ENCODE results near the gene MAST4. TPM values are rescaled to one million over a fixed set of nuclear protein-coding genes. Genes with fewer than 3 reads are reported as not detected.

Gene MAST4
- total and polyA plus RNA-seq, 5 experiments from 2014 or later, result 4.5 to 19.4 (median 10.3) TPM

DNA sequence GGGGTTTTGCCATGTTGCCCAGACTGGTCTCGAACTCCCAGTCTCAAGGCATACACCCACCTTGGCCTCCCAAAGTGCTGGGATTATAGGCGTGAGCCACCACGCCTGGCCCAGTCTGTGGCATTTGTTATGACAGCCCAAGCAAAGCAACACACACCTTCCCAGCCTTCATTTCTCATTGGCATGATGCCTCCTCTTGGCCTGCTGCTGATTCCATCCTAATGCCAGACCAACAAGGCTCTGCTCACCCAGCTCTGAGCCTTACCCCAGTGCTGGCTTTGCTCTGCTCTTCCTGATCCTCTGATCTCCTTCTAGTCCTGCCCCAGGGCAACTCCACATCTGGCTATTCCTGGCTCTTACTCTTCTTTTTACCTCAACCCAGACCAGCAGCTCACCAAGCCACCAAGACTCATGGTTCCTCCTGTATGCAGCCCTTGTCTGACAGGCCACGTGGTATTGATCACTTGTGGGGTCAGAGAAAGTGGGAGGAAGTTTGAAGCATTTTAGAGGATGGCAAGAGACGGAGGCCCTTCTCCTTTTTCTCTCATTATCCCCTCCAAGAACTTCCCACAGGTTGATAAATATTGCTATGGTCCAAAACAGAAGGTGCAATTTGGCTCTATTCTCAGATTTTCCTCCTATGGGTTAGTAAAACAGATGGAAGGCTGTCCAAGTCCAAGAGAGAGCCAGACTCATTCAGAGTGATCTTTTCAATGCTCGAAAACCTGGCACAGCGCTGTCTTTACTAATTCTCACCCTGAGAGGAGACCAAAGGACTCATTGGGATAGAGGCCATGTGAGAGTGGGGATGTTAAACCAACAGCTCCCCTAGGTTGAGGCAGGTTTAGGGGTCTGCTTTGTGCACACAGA is 599.4 kb downstream of the MAST4 start:
- H3K36me3 Mint-ChIP-seq, result peaks cover 0 to 9% (median 7%) of the 10 kb centered on the region in 3 donors
- DNase-seq, result no peak
- ATAC-seq, result no peak
- H3K27ac Mint-ChIP-seq, result peak overlapping the region in 5 of 10 donors; percentile 20 to 93 (median 41)
- H3K27me3 Mint-ChIP-seq, result no peaks in the 10 kb centered on the region
- POLR2A ChIA-PET, result interaction anchor here (0.5 to 3.1 kb wide), 4 partner anchors 12 to 28 kb away, joined by 3 to 15 read pairs (median 5); no protein-coding TSS in a partner anchor
- peaks cover 0 to 12% (median 5%) of the 10 kb centered on the region in 9 donors for H3K9me3 Mint-ChIP-seq
- peak overlapping the region in 2 of 10 donors; percentile 44 to 86 for H3K4me3 Mint-ChIP-seq
- H3K4me1 Mint-ChIP-seq, result peaks cover 22 to 89% (median 45%) of the 10 kb centered on the region in 4 donors

DNA sequence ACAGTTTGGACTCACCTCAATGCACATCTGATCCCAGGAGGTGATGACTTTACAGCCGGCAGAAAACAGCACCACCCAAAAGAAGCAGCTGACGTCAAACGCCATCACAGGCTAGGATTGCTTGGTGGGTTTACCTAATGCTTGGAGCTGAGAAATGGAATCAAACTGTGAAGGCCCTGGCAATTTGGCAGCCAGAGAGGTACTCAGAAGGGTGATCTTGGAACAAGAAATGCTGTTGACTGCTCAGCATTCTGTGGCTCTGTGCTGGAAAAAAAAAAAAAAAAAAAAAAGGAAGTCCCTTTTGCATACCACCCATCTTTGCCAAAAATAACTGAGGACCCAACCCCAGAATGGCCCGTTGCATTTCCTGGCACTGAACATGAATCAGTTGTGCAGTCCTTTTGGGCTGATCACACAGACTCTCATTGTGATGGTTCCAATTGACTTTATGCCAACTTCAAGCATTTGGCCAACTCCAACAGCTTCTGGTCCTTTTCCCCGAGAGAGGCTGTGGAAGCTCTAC is 600.4 kb downstream of the MAST4 start, which contains the start of gene CD180:
TSS of gene CD180 (minus strand) at position 263 of the 523 bp plus-strand sequence. CDS start at position 105, 158 bp downstream.
- Mint-ChIP-seq H3K4me3 (peak within 1 kb of the TSS in 2 of 10 donors; percentile 44 to 86), H3K27me3 (no peaks in the 10 kb centered on the region), H3K36me3 (peaks cover 0 to 12% (median 9%) of the 10 kb centered on the region in 3 donors), H3K4me1 (peaks cover 21 to 89% (median 53%) of the 10 kb centered on the region in 4 donors), H3K27ac (peak within 1 kb of the TSS in 6 of 10 donors; percentile 41 to 93 (median 72)), H3K9me3 (peaks cover 0 to 16% (median 6%) of the 10 kb centered on the region in 9 donors)
- POLR2A ChIA-PET, result interaction anchor here (1.0 to 3.1 kb wide), 4 partner anchors 11 to 31 kb away, joined by 3 to 15 read pairs (median 5); no protein-coding TSS in a partner anchor
- DNase-seq (no peak), ATAC-seq (peak in 1 of 2 donors; percentile 32)

DNA sequence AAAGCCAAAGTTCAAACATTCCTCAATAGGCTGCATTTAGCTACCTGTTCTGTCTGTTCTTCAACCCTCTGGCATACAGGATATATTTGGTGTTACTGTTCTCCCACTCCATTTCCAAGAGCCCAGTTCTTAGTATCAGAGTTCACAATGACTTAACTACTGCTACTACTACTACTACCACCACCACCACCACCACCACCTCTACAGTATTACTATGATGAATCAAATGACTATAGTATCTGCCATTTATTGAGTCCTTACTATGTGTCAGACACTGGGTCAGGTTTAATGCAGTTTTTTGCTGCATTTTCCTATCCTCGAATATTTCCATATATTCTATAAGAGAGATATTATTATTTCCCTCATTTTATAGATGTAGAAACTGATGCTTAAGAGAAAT is 601.3 kb downstream of the MAST4 start:
- peak overlapping the region in 4 of 10 donors; percentile 7 to 93 (median 68) for H3K27ac Mint-ChIP-seq
- no peaks in the 10 kb centered on the region for H3K27me3 Mint-ChIP-seq
- DNase-seq (no peak), ATAC-seq (no peak)
- peak overlapping the region in 1 of 10 donors; percentile 86 for H3K4me3 Mint-ChIP-seq
- H3K9me3 Mint-ChIP-seq, result peaks cover 0 to 16% (median 6%) of the 10 kb centered on the region in 9 donors
- POLR2A ChIA-PET, result interaction anchor here (0.9 to 3.1 kb wide), 3 partner anchors 11 to 32 kb away, joined by 3 to 15 read pairs (median 4); no protein-coding TSS in a partner anchor
- peaks cover 0 to 12% (median 6%) of the 10 kb centered on the region in 3 donors for H3K36me3 Mint-ChIP-seq
- peaks cover 20 to 92% (median 58%) of the 10 kb centered on the region in 4 donors for H3K4me1 Mint-ChIP-seq

DNA sequence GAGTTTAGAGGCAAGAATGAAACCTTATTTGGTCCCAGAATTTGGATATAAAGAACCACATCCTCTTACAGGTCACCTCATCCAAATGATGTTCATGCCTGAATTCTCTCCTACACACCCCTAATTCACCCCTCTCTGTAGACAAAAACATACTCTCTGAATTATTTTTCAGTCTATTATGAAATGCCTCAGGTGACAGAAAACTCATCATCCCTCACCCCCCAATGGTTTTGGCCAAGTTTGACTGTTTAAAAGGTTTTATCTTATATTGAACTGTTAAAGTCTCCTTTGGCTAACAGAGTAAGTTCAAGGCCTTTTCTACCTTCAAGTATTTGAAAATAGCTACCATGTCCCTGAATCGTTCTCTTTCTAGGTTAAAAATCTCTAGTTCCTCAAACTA is 602.7 kb downstream of the MAST4 start:
- H3K4me3 Mint-ChIP-seq, result peak overlapping the region in 1 of 10 donors; percentile 19
- DNase-seq, result no peak
- POLR2A ChIA-PET, result interaction anchor here (1.3 to 14.5 kb wide), 2 partner anchors 8 to 35 kb away, joined by 3 to 420 read pairs; no protein-coding TSS in a partner anchor
- peaks cover 23 to 92% (median 62%) of the 10 kb centered on the region in 4 donors for H3K4me1 Mint-ChIP-seq
- H3K9me3 Mint-ChIP-seq, result peaks cover 0 to 16% (median 6%) of the 10 kb centered on the region in 9 donors
- no peak for ATAC-seq
- H3K27ac Mint-ChIP-seq, result peak overlapping the region in 6 of 10 donors; percentile 9 to 93 (median 52)
- no peaks in the 10 kb centered on the region for H3K27me3 Mint-ChIP-seq
- H3K36me3 Mint-ChIP-seq, result peaks cover 0 to 9% (median 5%) of the 10 kb centered on the region in 3 donors

DNA sequence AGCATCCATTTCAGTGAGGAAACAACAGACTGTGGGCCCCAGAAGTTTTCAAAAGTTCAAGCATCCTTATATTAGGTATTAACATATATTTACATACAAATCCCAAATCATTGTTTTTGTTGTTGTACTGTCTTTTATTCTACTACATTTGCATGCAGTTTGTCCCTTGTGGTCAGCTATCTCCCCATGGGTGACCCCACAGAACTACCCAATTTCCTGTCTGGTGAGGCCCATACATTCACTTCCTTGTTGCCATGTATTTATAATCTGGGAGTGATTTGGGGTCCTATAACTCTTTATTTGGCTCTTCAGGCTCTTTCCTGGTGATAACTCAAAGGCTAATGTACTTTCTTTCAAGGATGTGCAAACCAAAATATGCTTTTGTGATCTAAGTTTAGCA is 603.7 kb downstream of the MAST4 start:
- no peak for ATAC-seq
- H3K27ac Mint-ChIP-seq, result peak overlapping the region in 3 of 10 donors; percentile 56 to 93 (median 60)
- H3K36me3 Mint-ChIP-seq, result peaks cover 0 to 9% (median 5%) of the 10 kb centered on the region in 3 donors
- H3K9me3 Mint-ChIP-seq, result peaks cover 0 to 16% (median 6%) of the 10 kb centered on the region in 9 donors
- POLR2A ChIA-PET, result interaction anchor here (14.5 kb wide), 1 partner anchor 36 kb away, joined by 420 read pairs; no protein-coding TSS in a partner anchor
- DNase-seq, result no peak
- peak overlapping the region in 2 of 10 donors; percentile 23 for H3K4me3 Mint-ChIP-seq
- H3K27me3 Mint-ChIP-seq, result no peaks in the 10 kb centered on the region
- H3K4me1 Mint-ChIP-seq, result peaks cover 27 to 92% (median 68%) of the 10 kb centered on the region in 4 donors

DNA sequence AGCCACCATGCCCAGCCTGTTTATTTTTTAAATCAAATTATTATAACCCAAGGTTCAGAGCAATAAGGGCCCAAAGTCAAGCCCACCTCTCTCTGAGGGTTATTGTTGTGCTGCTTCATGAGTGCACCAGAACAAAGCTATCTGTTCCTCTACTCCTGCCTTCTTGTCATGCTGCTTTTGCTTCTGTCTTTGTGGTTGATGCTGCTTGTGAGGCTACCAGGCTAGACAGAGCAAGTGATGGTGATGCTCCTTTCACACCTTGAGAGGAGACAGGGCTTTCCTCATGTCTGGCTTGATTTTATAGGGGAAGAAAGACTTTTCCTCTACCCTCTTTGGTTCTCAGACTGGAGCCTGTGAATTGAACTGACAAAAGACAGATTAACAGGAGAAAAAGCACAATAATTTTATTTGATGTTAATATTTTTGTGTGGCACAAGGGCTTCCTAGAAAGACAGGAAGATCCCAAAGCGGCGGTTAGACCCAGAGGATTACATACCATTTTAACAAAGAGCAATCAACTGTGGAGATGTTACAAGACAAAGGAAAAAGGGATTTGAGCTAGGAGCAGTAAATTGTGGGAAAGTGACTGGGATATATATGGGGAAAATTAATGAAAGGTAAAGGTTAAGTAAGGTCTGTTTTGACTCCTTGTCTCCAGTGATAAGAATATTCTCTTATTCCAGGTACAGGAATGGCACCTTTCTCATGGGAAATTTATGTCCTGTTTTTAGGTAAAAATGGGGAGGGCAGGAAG is 604.8 kb downstream of the MAST4 start:
- ATAC-seq (peak in 1 of 2 donors; percentile 26), DNase-seq (no peak)
- Mint-ChIP-seq H3K36me3 (peaks cover 0 to 9% (median 5%) of the 10 kb centered on the region in 3 donors), H3K4me1 (peaks cover 32 to 96% (median 74%) of the 10 kb centered on the region in 4 donors), H3K27ac (peak overlapping the region in 9 of 10 donors; percentile 41 to 93 (median 66)), H3K9me3 (peaks cover 0 to 16% (median 6%) of the 10 kb centered on the region in 9 donors), H3K27me3 (no peaks in the 10 kb centered on the region), H3K4me3 (peak overlapping the region in 5 of 10 donors; percentile 11 to 51 (median 23))
- POLR2A ChIA-PET, result interaction anchor here (1.2 to 14.5 kb wide), 2 partner anchors 9 to 37 kb away, joined by 3 to 420 read pairs; no protein-coding TSS in a partner anchor

DNA sequence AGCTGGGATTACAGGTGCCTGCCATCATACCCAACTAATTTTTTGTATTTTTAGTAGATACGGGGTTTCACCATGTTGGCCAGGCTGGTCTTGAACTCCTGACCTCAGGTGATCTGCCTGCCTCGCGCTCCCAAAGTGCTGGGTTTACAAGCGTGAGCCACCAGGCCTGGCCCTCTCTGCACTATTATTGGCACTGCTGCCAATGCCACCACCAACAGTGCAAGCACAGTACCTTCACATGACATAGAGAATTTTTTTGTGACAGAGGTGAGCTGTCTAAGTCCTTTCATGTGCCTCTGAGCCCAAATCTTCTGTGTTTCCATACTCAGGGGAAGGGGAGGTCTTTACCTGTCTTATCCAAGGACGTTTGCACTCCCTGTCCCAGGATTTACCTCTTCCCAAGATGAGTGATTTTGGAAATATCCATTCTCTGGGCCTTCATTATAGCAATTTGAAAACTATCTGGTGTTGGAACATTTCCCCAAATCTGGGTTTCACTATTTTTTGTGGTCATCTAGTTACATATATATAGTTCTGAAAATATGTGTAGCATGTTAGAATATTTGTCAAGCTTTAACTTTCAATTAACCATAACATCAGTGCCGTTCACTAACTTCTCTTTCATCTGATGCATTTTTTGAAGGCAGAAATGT is 605.8 kb downstream of the MAST4 start:
- Mint-ChIP-seq H3K4me1 (peaks cover 37 to 98% (median 77%) of the 10 kb centered on the region in 4 donors), H3K4me3 (peak overlapping the region in 5 of 10 donors; percentile 23 to 51 (median 39)), H3K27me3 (no peaks in the 10 kb centered on the region), H3K27ac (peak overlapping the region in 9 of 10 donors; percentile 24 to 93 (median 47)), H3K9me3 (peaks cover 0 to 16% (median 6%) of the 10 kb centered on the region in 9 donors), H3K36me3 (peaks cover 0 to 9% (median 5%) of the 10 kb centered on the region in 3 donors)
- ATAC-seq (no peak), DNase-seq (no peak)
- POLR2A ChIA-PET, result interaction anchor here (1.2 to 14.5 kb wide), 3 partner anchors 9 to 38 kb away, joined by 3 to 420 read pairs (median 3); no protein-coding TSS in a partner anchor

DNA sequence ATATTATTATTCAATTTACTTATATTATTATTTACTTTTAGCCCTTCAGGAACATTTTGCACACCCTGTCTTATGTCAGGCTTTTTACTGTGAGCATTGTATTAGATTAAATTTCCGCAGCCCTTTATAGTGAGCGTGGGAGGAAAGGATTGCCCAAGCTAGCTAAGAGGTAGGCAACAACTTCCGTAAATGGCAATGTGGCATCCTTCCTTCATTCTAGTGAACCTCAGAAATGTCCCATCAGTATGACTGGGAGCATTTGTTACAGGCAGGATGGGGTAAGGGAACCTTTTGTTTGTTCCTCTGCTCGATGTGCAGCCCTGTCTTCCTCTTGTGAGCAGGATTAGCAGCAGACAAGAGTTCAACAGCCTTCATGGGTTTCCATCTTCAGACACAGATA is 606.6 kb downstream of the MAST4 start:
- peaks cover 39 to 98% (median 81%) of the 10 kb centered on the region in 4 donors for H3K4me1 Mint-ChIP-seq
- H3K9me3 Mint-ChIP-seq, result peaks cover 0 to 16% (median 6%) of the 10 kb centered on the region in 9 donors
- POLR2A ChIA-PET, result interaction anchor here (0.8 to 14.5 kb wide), 3 partner anchors 9 to 39 kb away, joined by 3 to 420 read pairs (median 3); no protein-coding TSS in a partner anchor
- H3K4me3 Mint-ChIP-seq, result peak overlapping the region in 9 of 10 donors; percentile 24 to 75 (median 55)
- peak in 1 of 2 donors; percentile 31 for ATAC-seq
- no peaks in the 10 kb centered on the region for H3K27me3 Mint-ChIP-seq
- H3K36me3 Mint-ChIP-seq, result peaks cover 0 to 9% (median 5%) of the 10 kb centered on the region in 3 donors
- DNase-seq, result peak in 1 of 10 donors; percentile 46
- peak overlapping the region in 9 of 10 donors; percentile 72 to 93 (median 89) for H3K27ac Mint-ChIP-seq

DNA sequence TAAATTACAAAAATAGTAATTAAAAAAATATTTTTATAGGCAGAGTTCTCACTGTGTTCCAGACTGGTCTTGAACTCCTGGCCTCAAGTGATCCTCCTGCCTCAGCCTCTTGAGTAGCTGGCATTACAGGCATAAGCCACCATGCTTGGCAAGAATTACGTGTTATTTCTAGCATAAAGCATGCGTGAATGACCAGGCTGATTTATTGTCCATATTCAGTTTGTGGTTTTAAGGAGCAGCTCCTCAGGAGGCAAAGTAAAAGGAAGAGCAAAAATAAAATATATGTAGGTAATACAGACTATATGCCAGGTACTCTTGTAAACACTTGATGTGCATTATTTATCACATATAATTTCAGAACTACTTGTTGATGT is 607.5 kb downstream of the MAST4 start:
- Mint-ChIP-seq H3K9me3 (peaks cover 0 to 15% (median 6%) of the 10 kb centered on the region in 9 donors), H3K27me3 (no peaks in the 10 kb centered on the region), H3K4me3 (peak overlapping the region in 3 of 10 donors; percentile 56 to 74 (median 58)), H3K36me3 (peaks cover 0 to 9% (median 5%) of the 10 kb centered on the region in 3 donors), H3K4me1 (peaks cover 45 to 97% (median 83%) of the 10 kb centered on the region in 4 donors), H3K27ac (peak overlapping the region in 6 of 10 donors; percentile 47 to 98 (median 91))
- ATAC-seq, result no peak
- no peak for DNase-seq
- POLR2A ChIA-PET, result interaction anchor here (0.6 to 14.5 kb wide), 7 partner anchors 10 to 1441 kb away, joined by 3 to 420 read pairs (median 3); no protein-coding TSS in a partner anchor

DNA sequence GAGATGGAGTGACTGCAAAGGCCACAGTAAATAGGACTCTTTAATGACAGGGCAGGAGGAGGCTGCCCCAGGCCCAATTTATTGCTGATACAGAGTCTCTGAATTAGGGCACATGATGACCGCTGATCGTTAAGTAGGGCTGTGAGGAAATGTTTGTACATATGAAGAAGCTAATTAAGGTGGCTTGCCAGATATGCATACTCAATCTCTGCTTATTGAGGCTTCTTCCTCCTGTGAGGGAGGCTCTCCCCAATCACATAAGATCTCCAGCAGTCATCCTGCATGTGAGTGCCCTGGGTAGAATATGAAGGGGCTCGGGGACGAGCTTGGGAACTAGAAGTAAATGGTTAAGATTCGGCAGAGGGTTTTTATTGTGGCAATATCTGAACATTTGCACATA is 608.6 kb downstream of the MAST4 start:
- H3K4me3 Mint-ChIP-seq, result peak overlapping the region in 8 of 10 donors; percentile 15 to 71 (median 52)
- peaks cover 0 to 4% (median 0%) of the 10 kb centered on the region in 3 donors for H3K36me3 Mint-ChIP-seq
- POLR2A ChIA-PET, result interaction anchor here (1.3 to 14.5 kb wide), 6 partner anchors 11 to 200 kb away, joined by 4 to 420 read pairs (median 6); no protein-coding TSS in a partner anchor

More for the DNA sequence above, 608.6 kb downstream of the MAST4 start:
- peaks cover 0 to 6% (median 0%) of the 10 kb centered on the region in 9 donors for H3K9me3 Mint-ChIP-seq
- DNase-seq (no peak), ATAC-seq (no peak)
- H3K27me3 Mint-ChIP-seq, result no peaks in the 10 kb centered on the region
- H3K27ac Mint-ChIP-seq, result peak overlapping the region; percentile 68 to 98 (median 90)
- peaks cover 48 to 97% (median 83%) of the 10 kb centered on the region in 4 donors for H3K4me1 Mint-ChIP-seq
